ENCODE results near the gene DHX8. TPM values are rescaled to one million over a fixed set of nuclear protein-coding genes. Genes with fewer than 3 reads are reported as not detected.

The DHX8 gene

DNA sequence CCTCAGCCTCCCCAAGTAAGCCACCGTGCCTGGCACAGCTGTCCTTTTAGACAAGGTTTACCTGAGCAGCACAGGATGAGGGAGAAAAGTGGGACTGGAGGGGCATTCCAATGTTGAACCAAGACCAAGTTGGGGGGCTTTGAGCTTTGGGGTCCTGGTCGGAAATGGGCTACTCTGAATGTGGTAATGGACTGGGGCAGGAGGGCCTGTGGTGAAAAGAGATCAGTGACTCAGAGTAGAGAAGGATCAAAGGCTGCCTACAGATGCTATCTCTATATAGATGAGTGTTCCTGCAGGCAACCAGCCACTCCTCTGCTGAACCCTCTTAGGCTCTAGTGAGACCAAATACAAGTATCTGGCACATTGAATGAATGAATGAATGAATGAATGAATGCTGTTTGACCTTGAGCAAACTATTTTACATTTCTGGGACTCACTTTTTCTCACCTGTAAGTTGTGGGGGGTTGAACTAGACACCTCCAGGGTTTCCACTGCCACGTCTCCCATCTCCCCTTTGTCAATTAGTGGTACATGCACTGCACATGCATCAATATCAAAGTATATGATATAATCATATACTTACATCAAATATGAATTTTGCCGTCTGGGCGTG, 88.7 kb downstream of the DHX8 start:
- H3K4me3 ChIP-seq (ENCODE audit: low read length) = no peak overlapping the region
- no peak overlapping the region for H3K4me2 ChIP-seq (ENCODE audit: low read length)
- no peaks in the 10 kb centered on the region for H3K36me3 ChIP-seq (ENCODE audit: insufficient read depth, low read length)
- peaks cover 13% of the 10 kb centered on the region for H3K4me1 ChIP-seq (ENCODE audit: control insufficient read depth, insufficient read depth, low read length)
- no peaks in the 10 kb centered on the region for H3K9me3 ChIP-seq (replicated peaks; ENCODE audit: low read length)
- H3K9ac ChIP-seq (ENCODE audit: low read depth, low read length) = no peak overlapping the region
- H3K27me3 ChIP-seq (ENCODE audit: control insufficient read depth, insufficient read depth, low read length) = peaks cover 5% of the 10 kb centered on the region

DNA sequence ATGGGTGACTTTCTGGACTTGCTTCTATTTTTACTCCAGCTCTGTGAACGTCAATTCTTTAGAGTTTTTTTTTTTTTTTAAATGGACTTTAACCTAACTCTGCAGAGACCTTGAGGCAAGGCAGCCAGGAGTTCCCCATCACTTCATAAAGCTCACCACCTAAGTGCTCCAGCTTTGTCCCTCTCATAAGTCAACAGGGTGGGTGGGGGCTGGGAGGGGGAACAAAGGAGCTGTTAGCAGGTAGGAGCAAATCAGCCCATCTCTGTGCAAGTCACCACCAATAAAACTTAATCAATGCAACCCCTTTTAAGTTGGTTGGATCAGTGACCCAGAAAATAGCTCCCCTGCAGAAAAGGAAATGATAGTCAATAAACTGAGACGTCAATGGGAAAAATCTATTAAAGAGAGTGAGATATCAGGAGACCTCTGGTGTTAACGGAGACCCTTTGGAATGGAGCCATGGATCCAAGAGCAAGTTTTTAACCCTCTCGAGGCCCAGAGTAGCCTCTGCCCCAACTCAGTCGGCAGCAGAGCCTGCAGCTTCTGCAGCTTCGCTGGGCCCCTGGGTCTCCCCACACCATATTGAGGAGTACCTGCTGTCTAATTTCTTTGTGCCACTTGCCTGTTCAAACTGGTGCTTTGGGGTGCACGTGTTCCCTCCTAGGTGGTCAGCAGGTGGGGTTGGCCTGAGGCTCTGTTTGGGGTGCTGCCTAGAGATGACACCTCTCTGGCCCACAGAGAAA, 90.0 kb downstream of the DHX8 start:
- peaks cover 5% of the 10 kb centered on the region for H3K27me3 ChIP-seq (ENCODE audit: control insufficient read depth, insufficient read depth, low read length)
- H3K9me3 ChIP-seq (replicated peaks; ENCODE audit: low read length) = no peaks in the 10 kb centered on the region

DNA sequence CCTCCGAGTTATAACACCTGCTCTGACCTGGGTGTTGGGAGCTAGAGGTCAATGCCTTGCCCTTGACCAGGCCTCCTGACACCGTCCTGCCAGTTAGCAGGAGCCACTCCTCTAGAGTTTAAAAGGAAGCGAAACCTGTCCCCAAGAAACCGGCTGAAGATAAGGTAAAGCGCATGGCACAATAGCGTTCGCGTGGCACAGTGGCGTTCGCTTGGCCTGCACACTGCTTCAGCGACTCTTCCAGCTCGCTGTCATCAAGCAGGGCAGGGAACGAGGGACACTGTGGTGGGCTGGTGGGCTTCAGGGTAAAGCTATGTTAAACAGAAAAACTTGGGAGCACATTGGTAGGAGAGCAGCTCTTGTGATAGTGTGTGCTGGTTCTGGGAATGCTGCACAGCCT, 90.6 kb downstream of the DHX8 start:
- Histone ChIP-seq H3K36me3 (ENCODE audit: insufficient read depth, low read length) (no peaks in the 10 kb centered on the region), H3K4me1 (ENCODE audit: control insufficient read depth, insufficient read depth, low read length) (peaks cover 23% of the 10 kb centered on the region), H3K27me3 (ENCODE audit: control insufficient read depth, insufficient read depth, low read length) (peaks cover 5% of the 10 kb centered on the region), H3K4me2 (ENCODE audit: low read length) (no peak overlapping the region), H3K9me3 (replicated peaks; ENCODE audit: low read length) (no peaks in the 10 kb centered on the region), H3K9ac (ENCODE audit: low read depth, low read length) (no peak overlapping the region), H3K4me3 (ENCODE audit: low read length) (no peak overlapping the region)

More for the DNA sequence above, 90.0 kb downstream of the DHX8 start:
- no peak overlapping the region for H3K9ac ChIP-seq (ENCODE audit: low read depth, low read length)
- H3K4me2 ChIP-seq (ENCODE audit: low read length) = no peak overlapping the region
- no peak overlapping the region for H3K4me3 ChIP-seq (ENCODE audit: low read length)
- no peaks in the 10 kb centered on the region for H3K36me3 ChIP-seq (ENCODE audit: insufficient read depth, low read length)
- H3K4me1 ChIP-seq (ENCODE audit: control insufficient read depth, insufficient read depth, low read length) = peaks cover 17% of the 10 kb centered on the region

DNA sequence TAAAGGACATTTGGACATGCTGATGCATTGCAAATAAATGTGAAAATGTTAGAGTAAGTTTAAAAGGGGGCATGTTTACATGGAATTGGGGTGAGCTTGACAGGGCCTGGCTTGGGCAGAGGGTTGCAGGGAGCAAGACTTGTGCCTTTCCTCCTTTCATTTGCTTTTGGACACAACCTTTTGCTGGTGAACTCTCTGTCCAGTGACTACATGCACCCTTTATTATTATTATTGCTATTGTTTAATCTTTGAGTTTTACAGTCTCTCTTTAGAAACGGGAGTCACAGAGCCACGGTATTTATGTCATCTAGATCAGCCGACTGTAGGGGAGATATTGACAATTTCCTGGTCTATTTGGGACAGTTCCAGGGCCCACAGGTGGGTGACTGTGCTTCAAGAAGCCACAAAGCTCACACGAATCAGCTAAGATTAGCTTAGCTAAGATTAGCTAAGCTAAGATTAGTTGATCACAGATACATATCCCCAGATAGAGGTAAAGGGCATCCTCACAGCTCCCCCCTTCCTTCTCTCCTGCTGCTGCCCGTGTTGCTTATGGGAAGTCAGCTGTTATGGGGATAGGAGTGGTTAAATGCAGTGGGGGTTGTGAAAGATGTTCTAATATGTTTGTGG, 91.2 kb downstream of the DHX8 start:
- Histone ChIP-seq H3K4me2 (ENCODE audit: low read length) (no peak overlapping the region), H3K27me3 (ENCODE audit: control insufficient read depth, insufficient read depth, low read length) (peaks cover 5% of the 10 kb centered on the region), H3K36me3 (ENCODE audit: insufficient read depth, low read length) (no peaks in the 10 kb centered on the region), H3K4me3 (ENCODE audit: low read length) (no peak overlapping the region), H3K9ac (ENCODE audit: low read depth, low read length) (no peak overlapping the region), H3K4me1 (ENCODE audit: control insufficient read depth, insufficient read depth, low read length) (peaks cover 23% of the 10 kb centered on the region), H3K9me3 (replicated peaks; ENCODE audit: low read length) (no peaks in the 10 kb centered on the region)

Small RNAs within 50 kb of the gene (small RNA-seq; reads per million reads assigned to genes)
- not detected for gene RNU6-406P
- not detected for gene RNU6-971P
